ENCODE data around the gene PPAT. TPM values are rescaled to one million over a fixed set of nuclear protein-coding genes. Genes with fewer than 3 reads are reported as not detected.

The PPAT gene
- total and polyA plus RNA-seq, 12 donors: 0.66 to 5.2 (median 2.8) TPM

GRCh38 chr4:56410247-56411062, 25.0 kb downstream of the PPAT start:
- no peaks in the 10 kb centered on the region for H3K9me3 ChIP-seq
- H3K27me3 ChIP-seq: no peaks in the 10 kb centered on the region
- H3K4me3 ChIP-seq: peak overlapping the region in 8 of 10 donors; percentile 15 to 47 (median 32)
- WGBS, 2 donors: 26 to 28% methylated on average over 4 of the region's 4 CpGs
- peaks cover 0 to 15% (median 0%) of the 10 kb centered on the region in 9 donors for H3K36me3 ChIP-seq
- intact Hi-C loops (cut with DNase I): no loop called here
- DNase-seq (peak in 1 of 2 donors; percentile 86), ATAC-seq (peak; percentile 93 to 98 (median 97))
- peak overlapping the region in 6 of 10 donors; percentile 18 to 72 (median 56) for H3K27ac ChIP-seq
- peaks cover 0 to 18% (median 12%) of the 10 kb centered on the region in 9 donors for H3K4me1 ChIP-seq
- TF ChIP-seq CTCF (IDR thresholded peaks at IDR 0.05): no peak

GRCh38 chr4:56409511-56410090, 25.8 kb downstream of the PPAT start:
- H3K27ac ChIP-seq: peak overlapping the region in 6 of 10 donors; percentile 18 to 72 (median 56)
- no peaks in the 10 kb centered on the region for H3K9me3 ChIP-seq
- H3K4me1 ChIP-seq: peaks cover 0 to 18% (median 12%) of the 10 kb centered on the region in 9 donors
- H3K27me3 ChIP-seq: no peaks in the 10 kb centered on the region
- no peak for DNase-seq
- ATAC-seq: no peak
- no peak for TF ChIP-seq CTCF (IDR thresholded peaks at IDR 0.05)
- intact Hi-C loops (cut with DNase I): no loop called here
- H3K36me3 ChIP-seq: peaks cover 0 to 19% (median 0%) of the 10 kb centered on the region in 9 donors
- peak overlapping the region in 5 of 10 donors; percentile 27 to 47 (median 37) for H3K4me3 ChIP-seq
- WGBS, 2 donors: 13 to 39% methylated on average over 1 of the region's 1 CpG

- intact Hi-C loops (cut with DNase I): no loop called here
- Histone ChIP-seq H3K27ac (no peak overlapping the region), H3K27me3 (no peaks in the 10 kb centered on the region), H3K36me3 (peaks cover 0 to 19% (median 0%) of the 10 kb centered on the region in 9 donors), H3K9me3 (no peaks in the 10 kb centered on the region), H3K4me1 (peaks cover 0 to 18% (median 12%) of the 10 kb centered on the region in 9 donors), H3K4me3 (no peak overlapping the region)
- WGBS, 2 donors: 97 to 98% methylated on average over 2 of the region's 2 CpGs
- ATAC-seq: no peak
- TF ChIP-seq CTCF (IDR thresholded peaks at IDR 0.05): no peak
- DNase-seq: no peak
Measured at GRCh38 chr4:56408978-56409377, 26.4 kb downstream of the PPAT start.

- 97 to 98% methylated on average over 4 of the region's 4 CpGs for WGBS, 2 donors
- Histone ChIP-seq H3K9me3 (no peaks in the 10 kb centered on the region), H3K27me3 (no peaks in the 10 kb centered on the region), H3K4me1 (peaks cover 0 to 18% (median 12%) of the 10 kb centered on the region in 9 donors), H3K4me3 (no peak overlapping the region), H3K36me3 (peaks cover 0 to 33% (median 0%) of the 10 kb centered on the region in 9 donors), H3K27ac (no peak overlapping the region)
- no peak for DNase-seq
- intact Hi-C loops (cut with DNase I): no loop called here
- no peak for TF ChIP-seq CTCF (IDR thresholded peaks at IDR 0.05)
- no peak for ATAC-seq
Measured at GRCh38 chr4:56406151-56406550, 29.3 kb downstream of the PPAT start.
